Fibroblast of villous mesenchyme (primary cell): ENCODE data around the gene EVX2. TPM values are rescaled to one million over a fixed set of nuclear protein-coding genes. Genes with fewer than 3 reads are reported as not detected.
A peak's percentile ranks its signal among the peaks of the same experiment; 100 is the strongest.

Source experiments
- DNase-seq: peaks from one replicate; pipeline ENCODE4 v3.0.0-alpha.2; 2010; ENCODE audit warnings: low read depth
- H3K4me3 ChIP-seq: 2 replicates; pipeline ENCODE4 v1.5.1; 2011; ENCODE audit warnings: low read depth, mild to moderate bottlenecking, low read length
- total RNA-seq: library from RNA; depleted of rRNA; stranded (reverse); fragments of >200 nt; gene quantifications from 2 replicates; pipeline ENCODE4 v1.2.3, GENCODE V29; 2012
- TF ChIP-seq, protein P1 (sequence below): IDR thresholded peaks from 2 replicates; pipeline ENCODE4 v1.5.1; 2012; ENCODE audit warnings: low read depth, mild to moderate bottlenecking, low read length; ENCODE audit not compliant: insufficient read depth

The EVX2 gene
- total RNA-seq, 1 donor: not detected

DNA sequence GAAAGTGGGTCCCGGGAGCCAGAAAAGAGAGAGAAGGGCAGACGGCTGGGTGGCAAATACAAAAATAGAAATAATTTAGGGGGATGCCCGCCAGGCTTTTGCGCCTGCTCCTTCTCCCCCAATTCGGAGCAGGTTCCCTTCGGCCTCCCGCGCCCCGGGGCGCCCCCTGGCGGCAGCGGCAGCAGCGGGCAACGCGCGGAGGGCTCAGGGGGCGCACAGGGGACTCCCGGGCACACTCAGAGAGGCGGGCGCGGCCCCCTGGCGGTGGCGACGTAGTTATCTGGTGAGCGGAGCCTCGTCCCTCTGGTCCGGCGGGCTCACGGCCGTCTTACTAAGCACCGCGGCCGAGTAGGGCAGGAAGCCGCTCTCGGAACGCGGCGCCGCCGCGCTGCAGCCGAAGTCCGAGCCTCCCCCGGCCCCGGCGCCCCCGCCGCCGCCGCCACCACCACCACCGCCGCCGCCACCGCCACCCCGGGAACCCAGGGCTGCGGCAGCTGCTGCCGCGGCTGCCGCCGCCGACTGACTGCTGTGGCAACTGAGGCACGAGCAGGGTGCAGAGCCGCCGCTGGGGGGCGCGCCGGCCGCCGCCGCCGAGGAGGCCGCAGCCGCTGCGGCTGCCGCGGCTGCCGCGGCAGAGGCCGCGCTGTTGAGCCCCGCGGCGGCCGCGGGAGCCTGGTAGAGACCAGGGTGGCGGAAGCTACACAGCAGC, 3.8 kb downstream of the EVX2 start:
- peak; percentile 28 for DNase-seq
- TF ChIP-seq, protein P1, sequence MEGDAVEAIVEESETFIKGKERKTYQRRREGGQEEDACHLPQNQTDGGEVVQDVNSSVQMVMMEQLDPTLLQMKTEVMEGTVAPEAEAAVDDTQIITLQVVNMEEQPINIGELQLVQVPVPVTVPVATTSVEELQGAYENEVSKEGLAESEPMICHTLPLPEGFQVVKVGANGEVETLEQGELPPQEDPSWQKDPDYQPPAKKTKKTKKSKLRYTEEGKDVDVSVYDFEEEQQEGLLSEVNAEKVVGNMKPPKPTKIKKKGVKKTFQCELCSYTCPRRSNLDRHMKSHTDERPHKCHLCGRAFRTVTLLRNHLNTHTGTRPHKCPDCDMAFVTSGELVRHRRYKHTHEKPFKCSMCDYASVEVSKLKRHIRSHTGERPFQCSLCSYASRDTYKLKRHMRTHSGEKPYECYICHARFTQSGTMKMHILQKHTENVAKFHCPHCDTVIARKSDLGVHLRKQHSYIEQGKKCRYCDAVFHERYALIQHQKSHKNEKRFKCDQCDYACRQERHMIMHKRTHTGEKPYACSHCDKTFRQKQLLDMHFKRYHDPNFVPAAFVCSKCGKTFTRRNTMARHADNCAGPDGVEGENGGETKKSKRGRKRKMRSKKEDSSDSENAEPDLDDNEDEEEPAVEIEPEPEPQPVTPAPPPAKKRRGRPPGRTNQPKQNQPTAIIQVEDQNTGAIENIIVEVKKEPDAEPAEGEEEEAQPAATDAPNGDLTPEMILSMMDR: peak; percentile 65
- H3K4me3 ChIP-seq: no peak overlapping the region

DNA sequence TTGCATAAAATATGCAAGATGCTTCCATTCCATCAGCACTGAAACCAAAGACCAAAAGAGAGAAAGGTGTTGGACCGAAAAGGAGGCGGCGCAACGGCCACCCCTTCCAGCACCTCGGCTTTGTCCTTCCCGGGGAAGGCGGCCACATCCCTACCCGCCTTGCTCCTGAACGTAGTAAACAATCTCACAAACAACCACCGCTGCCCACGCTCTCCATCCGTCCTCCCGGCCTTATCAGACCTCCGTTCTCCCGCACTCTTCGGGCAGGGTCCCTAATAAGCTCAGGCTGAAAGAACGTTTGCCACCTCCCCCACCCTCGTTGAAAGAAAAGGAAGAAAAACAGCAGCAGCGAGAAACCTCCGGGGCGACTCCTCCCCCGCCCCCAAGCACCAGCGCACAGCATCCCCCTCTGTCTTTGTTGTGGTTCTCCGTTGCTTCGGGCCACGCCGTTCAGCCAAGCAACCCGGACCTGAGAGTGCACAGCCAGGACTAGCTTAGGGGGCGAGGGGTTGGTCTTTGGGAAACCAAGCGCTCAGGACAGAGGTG, 4.4 kb downstream of the EVX2 start:
- H3K4me3 ChIP-seq: no peak overlapping the region
- no peak for DNase-seq
- TF ChIP-seq, protein P1: no peak

DNA sequence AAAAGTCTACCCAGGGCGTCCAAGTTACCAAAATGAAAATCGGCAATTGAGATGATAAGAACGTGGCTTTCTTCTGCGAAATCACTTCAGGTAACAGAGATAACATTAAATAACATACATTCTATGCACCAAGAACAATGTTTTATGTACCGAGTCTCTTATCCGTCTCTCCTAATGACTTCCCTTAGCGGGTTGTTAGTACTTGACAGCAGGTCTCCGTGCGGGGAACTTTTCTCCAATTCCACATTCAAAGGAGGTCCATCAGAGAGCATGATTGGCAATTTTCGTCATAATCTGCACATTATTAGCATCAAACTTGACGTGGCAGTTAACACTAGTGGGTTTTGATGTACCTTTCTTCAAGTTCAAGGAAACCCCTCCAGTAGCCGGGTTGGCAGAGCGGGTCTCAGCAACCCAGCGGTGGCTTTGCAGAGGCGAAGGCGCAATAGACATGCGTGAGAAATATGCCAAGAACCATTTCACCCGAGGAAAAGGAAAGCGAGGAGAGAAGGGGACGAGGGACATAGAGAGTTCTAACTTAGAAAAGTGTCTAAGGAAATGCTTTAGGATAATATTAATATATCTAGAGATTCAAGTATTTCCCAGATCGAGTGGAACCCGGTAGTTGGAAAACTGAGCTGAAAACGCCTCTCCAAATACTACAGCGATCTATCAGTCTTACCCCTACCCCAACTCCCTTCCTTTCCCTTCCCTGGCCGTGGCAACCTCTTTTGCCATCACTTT, 5.0 kb downstream of the EVX2 start:
- H3K4me3 ChIP-seq: no peak overlapping the region
- no peak for DNase-seq
- TF ChIP-seq, protein P1: no peak

DNA sequence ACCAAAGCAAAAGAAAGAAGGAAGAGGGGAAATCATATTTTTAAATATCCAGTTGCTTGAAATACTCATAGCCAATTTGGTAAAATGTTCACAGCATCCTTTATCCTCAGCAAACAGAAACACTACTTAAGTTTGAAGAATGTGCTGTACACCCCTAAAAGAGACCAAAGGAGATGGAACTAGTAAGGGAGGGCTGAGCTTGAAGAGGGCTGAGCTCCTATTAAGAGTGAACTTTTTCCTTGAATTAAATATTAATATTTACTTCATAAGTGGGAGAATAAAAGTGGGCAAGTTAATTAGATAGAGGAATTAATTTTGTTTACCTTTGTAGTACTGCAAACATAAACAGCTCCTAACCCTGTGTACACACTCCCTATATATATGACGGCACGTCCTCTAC, 7.0 kb downstream of the EVX2 start:
- DNase-seq: no peak
- TF ChIP-seq, protein P1: no peak
- no peak overlapping the region for H3K4me3 ChIP-seq

DNA sequence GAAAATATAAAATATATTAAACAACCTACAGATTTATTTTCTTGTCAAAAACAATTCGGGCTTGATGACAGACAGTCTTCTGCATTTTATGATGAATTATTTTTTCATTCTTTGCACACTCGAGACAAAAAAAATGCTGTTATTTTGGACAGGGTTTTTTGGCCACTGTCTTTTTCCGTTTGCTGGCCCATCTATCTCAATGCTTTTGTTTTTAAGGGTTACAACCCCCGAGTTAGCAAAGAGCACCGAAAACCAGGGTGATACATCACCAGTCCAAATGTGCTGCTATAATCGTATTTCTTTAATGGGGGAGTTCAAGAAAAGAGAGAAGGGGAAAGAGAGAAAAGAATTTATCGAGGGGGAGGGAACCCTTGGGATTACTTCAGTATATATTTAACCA, 7.7 kb downstream of the EVX2 start:
- TF ChIP-seq, protein P1: no peak
- DNase-seq: no peak
- no peak overlapping the region for H3K4me3 ChIP-seq

DNA sequence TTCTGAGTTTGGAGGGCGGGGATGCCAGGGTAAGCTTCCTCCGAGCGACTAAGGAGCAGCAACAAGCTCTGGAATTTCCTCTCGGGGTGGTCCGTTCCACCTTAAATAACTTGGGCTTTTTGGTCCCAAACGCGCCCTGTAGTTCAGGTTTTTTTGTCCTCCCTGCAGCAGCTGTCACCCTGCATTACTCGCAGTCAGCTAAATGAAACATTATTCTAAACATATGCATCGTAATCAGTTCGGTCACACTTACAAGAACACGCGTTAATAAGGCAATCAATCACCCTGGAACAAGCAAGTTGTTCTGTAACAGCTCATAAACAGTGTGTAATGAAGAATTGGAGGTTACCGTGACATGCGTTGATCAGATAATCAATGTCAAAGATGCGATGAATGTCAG, 8.3 kb downstream of the EVX2 start:
- TF ChIP-seq, protein P1: no peak
- DNase-seq: no peak
- H3K4me3 ChIP-seq: no peak overlapping the region
